ENCODE data around the gene CSRP2.
A peak's percentile ranks its signal among the peaks of the same experiment; 100 is the strongest.

The CSRP2 gene

GRCh38 chr12:76880519-76881023 lies 1.8 kb upstream of the CSRP2 start:
- no peak for TF ChIP-seq ZNF274 (IDR thresholded peaks at IDR 0.05; ENCODE audit: low read depth, low read length)
- no peak overlapping the region for H3K4me3 ChIP-seq (ENCODE audit: low read length)

- no peak for TF ChIP-seq ZNF274 (IDR thresholded peaks at IDR 0.05; ENCODE audit: low read depth, low read length)
- peak overlapping the region; percentile 79; the same call in 1 of the 2 replicates for H3K4me3 ChIP-seq (ENCODE audit: low read length)
Measured at GRCh38 chr12:76879710-76880518, 1.1 kb upstream of the CSRP2 start.

DNA sequence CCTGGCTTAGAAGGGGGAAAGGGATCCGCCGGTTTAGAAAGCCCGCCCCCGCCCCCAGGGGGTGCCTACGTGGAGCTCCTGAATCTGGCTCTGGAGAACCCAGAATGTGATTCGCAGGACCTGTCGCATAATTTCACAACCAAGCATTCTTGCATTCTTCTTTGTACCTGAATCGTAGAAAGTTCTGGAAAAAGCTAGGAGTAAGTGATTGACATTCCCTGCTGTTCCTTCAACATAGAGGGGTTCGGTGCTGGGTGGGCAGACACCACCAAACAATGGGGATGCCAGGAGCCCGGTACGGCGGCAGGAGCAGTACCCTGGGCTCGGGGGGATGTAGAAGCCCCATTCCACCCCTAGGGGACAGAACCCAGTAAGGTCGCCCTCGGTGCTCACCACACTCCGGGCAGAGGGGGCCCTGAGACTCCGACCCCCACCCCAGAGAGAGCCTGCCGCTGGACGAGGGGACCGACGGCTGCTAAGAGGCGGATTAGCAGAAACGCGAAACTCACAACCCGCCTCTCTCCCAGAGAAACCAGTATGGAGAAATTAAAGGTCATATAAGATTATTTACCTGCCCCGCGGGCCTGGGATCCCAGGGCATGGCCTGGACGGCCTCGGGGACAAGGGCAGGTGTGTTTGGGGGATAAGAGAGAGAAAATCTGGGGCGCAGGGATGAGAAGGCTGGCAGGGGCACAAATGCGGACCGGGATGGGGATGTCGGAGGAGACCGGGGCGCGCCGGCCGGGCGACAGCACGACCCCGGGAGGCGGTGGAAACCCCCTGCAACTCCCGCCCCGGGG lies 520 bp downstream of the CSRP2 start:
- no peak for TF ChIP-seq ZNF274 (IDR thresholded peaks at IDR 0.05; ENCODE audit: low read depth, low read length)
- H3K4me3 ChIP-seq (ENCODE audit: low read length): peak overlapping the region; percentile 79

GRCh38 chr12:76876696-76877229 lies 2.1 kb downstream of the CSRP2 start:
- TF ChIP-seq ZNF274 (IDR thresholded peaks at IDR 0.05; ENCODE audit: low read depth, low read length): no peak

DNA sequence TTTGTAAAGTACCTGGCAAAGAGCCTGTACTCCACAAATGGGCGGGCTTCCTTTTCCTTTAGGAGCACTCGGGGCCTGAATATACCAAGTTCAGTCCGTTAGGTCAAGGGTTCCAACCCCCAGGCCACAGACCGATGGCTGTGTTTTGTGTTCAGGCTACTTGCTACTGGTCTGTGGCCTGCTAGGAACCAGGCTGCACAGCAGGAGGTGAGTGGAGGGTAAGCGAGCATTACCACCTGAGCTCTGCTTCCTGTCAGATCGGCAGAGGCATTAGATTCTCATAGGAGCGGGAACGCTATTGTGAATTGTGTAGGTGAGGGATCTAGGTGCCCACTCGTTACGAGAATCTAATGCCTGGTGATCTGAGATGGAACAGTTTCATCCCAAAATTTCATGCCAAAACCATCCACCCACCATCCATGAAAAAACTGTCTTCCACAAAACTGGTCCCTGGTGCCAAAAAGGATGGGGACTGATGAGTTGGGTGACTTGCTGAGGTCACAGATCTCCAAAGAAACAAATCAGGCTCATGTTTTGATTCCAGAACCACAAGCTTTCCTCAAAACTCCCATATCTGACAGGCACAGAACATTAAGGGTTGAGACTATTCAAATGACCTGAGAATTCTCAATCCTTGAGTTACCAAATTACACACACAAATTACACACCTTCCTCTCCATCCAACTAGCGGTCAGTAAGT lies 4.2 kb downstream of the CSRP2 start:
- H3K4me3 ChIP-seq (ENCODE audit: low read length): no peak overlapping the region
- TF ChIP-seq ZNF274 (IDR thresholded peaks at IDR 0.05; ENCODE audit: low read depth, low read length): no peak

More at GRCh38 chr12:76876696-76877229, 2.1 kb downstream of the CSRP2 start:
- no peak overlapping the region for H3K4me3 ChIP-seq (ENCODE audit: low read length)

DNA sequence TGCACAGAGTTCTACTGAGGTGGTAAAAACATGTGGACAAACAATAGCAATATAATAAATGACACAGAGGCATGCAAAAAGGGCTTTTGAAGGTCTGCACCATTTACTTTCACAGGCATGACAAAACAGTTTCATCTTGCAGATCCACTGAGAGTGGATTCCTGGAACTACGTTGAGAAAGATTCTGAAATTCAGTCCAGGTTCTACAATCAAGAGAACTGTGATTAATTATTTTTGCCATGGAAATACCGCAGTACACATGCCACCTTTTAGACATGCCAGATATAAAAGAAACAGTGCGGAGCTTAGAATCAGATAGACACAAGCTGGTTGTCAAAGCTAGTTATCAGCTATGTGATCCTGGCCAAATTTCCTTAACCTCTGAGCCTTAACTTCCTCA lies 4.8 kb downstream of the CSRP2 start:
- TF ChIP-seq ZNF274 (IDR thresholded peaks at IDR 0.05; ENCODE audit: low read depth, low read length): no peak
- no peak overlapping the region for H3K4me3 ChIP-seq (ENCODE audit: low read length)

GRCh38 chr12:76872415-76872814 lies 6.4 kb downstream of the CSRP2 start:
- TF ChIP-seq ZNF274 (IDR thresholded peaks at IDR 0.05; ENCODE audit: low read depth, low read length): no peak
- H3K4me3 ChIP-seq (ENCODE audit: low read length): no peak overlapping the region

DNA sequence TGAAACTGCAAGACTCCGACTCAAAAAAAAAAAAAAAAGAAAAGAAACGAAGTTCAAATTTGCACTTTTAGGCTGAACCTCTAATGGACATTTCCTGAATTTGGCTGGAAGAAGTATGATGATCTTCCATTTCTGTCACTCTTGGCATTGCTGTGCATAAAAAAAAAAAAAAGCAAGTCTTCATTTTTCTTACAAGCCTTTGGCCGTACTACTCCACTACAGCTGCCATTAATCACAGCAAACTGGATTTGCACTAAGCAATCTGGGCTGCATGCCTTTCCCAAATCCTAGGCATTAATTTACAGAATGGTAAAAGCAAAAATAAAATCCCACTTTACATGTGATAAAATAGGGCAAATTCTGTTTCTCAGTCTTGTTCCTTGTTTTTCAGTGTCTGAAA lies 7.1 kb downstream of the CSRP2 start:
- no peak for TF ChIP-seq ZNF274 (IDR thresholded peaks at IDR 0.05; ENCODE audit: low read depth, low read length)

DNA sequence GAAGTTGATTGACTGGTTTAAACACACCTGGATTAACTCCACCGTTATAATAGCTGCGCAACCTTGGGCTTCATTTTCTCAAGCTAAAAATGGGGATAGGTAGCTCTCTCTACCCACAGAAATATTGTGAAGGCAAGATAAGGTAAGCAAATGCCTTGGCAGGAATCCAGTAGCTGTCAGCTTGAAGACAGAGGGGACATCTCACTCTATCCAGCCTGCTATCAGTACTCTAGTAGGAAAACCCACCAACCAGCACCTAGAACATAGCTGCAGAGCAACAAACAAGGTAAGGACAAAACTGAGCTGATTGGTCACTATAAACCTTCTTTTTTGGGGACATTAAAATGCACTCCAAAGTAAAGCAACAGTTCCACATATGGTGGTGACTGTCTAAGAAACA lies 7.7 kb downstream of the CSRP2 start:
- no peak for TF ChIP-seq ZNF274 (IDR thresholded peaks at IDR 0.05; ENCODE audit: low read depth, low read length)
- H3K4me3 ChIP-seq (ENCODE audit: low read length): no peak overlapping the region

More for the DNA sequence above, 7.1 kb downstream of the CSRP2 start:
- H3K4me3 ChIP-seq (ENCODE audit: low read length): no peak overlapping the region

- H3K4me3 ChIP-seq (ENCODE audit: low read length): no peak overlapping the region; the same call in 1 of the 2 replicates
- TF ChIP-seq ZNF274 (IDR thresholded peaks at IDR 0.05; ENCODE audit: low read depth, low read length): no peak
Measured at GRCh38 chr12:76866726-76867125, 12.1 kb downstream of the CSRP2 start.

DNA sequence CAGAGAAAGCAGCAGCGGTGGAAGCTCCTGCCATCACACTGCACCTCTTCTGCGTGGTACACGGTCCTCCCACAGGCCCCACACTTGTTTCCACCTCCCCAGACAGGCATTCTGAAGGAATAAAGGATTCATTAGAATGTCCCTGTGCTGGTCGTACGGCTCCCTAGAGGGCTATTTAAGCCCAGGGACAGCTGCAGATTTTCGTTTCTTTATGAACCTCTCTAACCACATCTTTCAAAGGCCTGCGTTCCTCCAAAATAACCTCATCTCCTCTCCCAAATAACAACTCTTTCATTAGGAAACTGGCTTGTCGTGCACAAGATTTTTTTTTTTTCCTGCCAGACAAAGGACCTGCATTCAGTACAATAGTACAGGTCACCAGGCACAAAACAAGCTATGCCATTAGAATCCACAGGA lies 12.7 kb downstream of the CSRP2 start:
- no peak for TF ChIP-seq ZNF274 (IDR thresholded peaks at IDR 0.05; ENCODE audit: low read depth, low read length)
- H3K4me3 ChIP-seq (ENCODE audit: low read length): peak overlapping the region; percentile 46; the same call in 1 of the 2 replicates

DNA sequence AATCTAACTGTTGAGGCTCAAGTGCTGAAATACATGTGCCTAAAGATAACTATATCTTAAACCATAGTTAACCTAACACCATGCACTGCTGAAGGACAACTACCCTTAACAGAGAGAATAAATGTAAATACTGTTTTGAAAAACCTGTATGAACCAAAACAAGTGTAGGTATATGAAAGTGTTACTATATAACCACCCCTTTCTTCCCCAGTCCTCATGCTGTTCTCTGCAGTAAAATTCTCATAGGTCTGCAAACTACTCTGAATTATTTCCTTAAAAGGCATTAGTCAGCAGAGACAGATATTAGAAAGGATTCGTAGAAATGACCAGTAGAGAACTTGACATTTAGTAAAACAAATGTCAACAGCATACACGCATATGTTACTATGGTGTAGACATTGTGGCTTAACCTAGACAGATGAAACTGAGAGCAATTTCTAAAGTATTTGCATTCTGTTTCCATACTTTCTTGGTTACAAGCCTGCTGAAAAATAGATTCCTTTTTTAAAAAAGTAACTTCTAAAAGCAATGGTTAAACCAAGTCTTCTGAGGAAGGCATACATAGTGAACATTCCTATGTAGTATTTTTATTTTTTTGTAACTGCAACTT lies 13.9 kb downstream of the CSRP2 start:
- no peak for TF ChIP-seq ZNF274 (IDR thresholded peaks at IDR 0.05; ENCODE audit: low read depth, low read length)

DNA sequence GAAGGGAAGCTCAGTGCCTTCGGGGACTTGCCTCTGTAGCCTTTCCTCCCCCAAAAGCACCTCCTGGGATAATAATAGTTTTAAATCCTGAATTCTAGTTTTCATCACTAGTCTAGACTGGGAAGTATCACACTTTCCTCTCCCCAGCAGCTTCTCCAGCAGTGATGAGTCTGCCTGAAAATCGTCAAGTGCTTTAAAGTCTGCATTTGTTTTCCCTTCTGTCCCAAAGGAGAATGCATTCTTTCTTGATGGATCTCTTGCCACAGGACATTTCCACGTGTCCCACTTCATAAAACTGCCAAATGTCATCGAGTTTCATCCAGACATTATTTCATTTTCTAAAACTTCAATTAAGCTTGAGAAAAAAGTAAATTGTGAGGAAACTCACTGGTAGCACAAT lies 15.0 kb downstream of the CSRP2 start:
- no peak overlapping the region for H3K4me3 ChIP-seq (ENCODE audit: low read length)

More for the DNA sequence above, 13.9 kb downstream of the CSRP2 start:
- no peak overlapping the region for H3K4me3 ChIP-seq (ENCODE audit: low read length)

More for the DNA sequence above, 15.0 kb downstream of the CSRP2 start:
- TF ChIP-seq ZNF274 (IDR thresholded peaks at IDR 0.05; ENCODE audit: low read depth, low read length): no peak
